T-helper 17 cell (primary cell): ENCODE measurements around the gene USP34. TPM values are rescaled to one million over a fixed set of nuclear protein-coding genes. Genes with fewer than 3 reads are reported as not detected.

ENCODE experiments used
- ATAC-seq: fragments of 150-1000 bp; cut with Tn5 transposase; 2 replicates; pipeline ENCODE4 v1.10.0; 2021; ENCODE audit warnings: mild to moderate bottlenecking, moderate library complexity
- DNase-seq, 3 donors: peaks; one replicate each; pipeline versions ENCODE4 v3.0.0 to v3.0.0-alpha.2; 2020 to 2021
- H3K9me3 ChIP-seq: one replicate; pipeline ENCODE4 v1.7.0; 2013; ENCODE audit warnings: low read length, mild to moderate bottlenecking; ENCODE audit not compliant: control insufficient read depth, poor library complexity, severe bottlenecking
- H3K27ac Mint-ChIP-seq: one replicate; pipeline ENCODE4 v1.8.0; 2022; ENCODE audit warnings: mild to moderate bottlenecking, moderate library complexity, mixed read lengths
- H3K27me3 Mint-ChIP-seq: one replicate; pipeline ENCODE4 v1.8.0; 2022; ENCODE audit warnings: mixed read lengths
- H3K36me3 Mint-ChIP-seq: one replicate; pipeline ENCODE4 v1.8.0; 2022; ENCODE audit warnings: low read depth, mixed read lengths
- H3K4me1 Mint-ChIP-seq: one replicate; pipeline ENCODE4 v1.8.0; 2022; ENCODE audit warnings: mild to moderate bottlenecking, mixed read lengths
- H3K4me3 Mint-ChIP-seq: one replicate; pipeline ENCODE4 v1.8.0; 2022; ENCODE audit warnings: mild to moderate bottlenecking, moderate library complexity, mixed read lengths
- total RNA-seq, 4 donors: library from RNA in 2 of 4; stranded (reverse) in 2 of 4; gene quantifications; one replicate each; pipeline ENCODE4 v1.2.3 and lab custom pipeline; 2022 to 2026

Gene USP34
- total RNA-seq, 2 donors from 2014 or later: 148 to 170 TPM

- H3K4me3 Mint-ChIP-seq: peak overlapping the region; percentile 19
- H3K36me3 Mint-ChIP-seq: peaks cover 2% of the 10 kb centered on the region
- DNase-seq: no peak
- peaks cover 32% of the 10 kb centered on the region for H3K4me1 Mint-ChIP-seq
- H3K27ac Mint-ChIP-seq: peak overlapping the region; percentile 68
- peak; percentile 67 for ATAC-seq
- no peaks in the 10 kb centered on the region for H3K9me3 ChIP-seq
- H3K27me3 Mint-ChIP-seq: no peaks in the 10 kb centered on the region
Measured at GRCh38 chr2:61368687-61369665, 101.9 kb downstream of the USP34 start.

- Mint-ChIP-seq H3K4me1 (peaks cover 35% of the 10 kb centered on the region), H3K4me3 (no peak overlapping the region), H3K27ac (peak overlapping the region; percentile 68), H3K27me3 (no peaks in the 10 kb centered on the region), H3K36me3 (peaks cover 7% of the 10 kb centered on the region)
- ATAC-seq (no peak), DNase-seq (no peak)
- no peaks in the 10 kb centered on the region for H3K9me3 ChIP-seq
Measured at GRCh38 chr2:61367177-61367576, 103.7 kb downstream of the USP34 start.

GRCh38 chr2:61363580-61363979 lies 107.3 kb downstream of the USP34 start:
- Mint-ChIP-seq H3K27ac (no peak overlapping the region), H3K4me1 (peaks cover 44% of the 10 kb centered on the region), H3K36me3 (peaks cover 7% of the 10 kb centered on the region), H3K27me3 (no peaks in the 10 kb centered on the region), H3K4me3 (no peak overlapping the region)
- no peak for ATAC-seq
- H3K9me3 ChIP-seq: no peaks in the 10 kb centered on the region
- DNase-seq: no peak

GRCh38 chr2:61362873-61363272 lies 108.0 kb downstream of the USP34 start:
- no peak overlapping the region for H3K4me3 Mint-ChIP-seq
- ATAC-seq: no peak
- no peak for DNase-seq
- no peak overlapping the region for H3K27ac Mint-ChIP-seq
- peaks cover 7% of the 10 kb centered on the region for H3K36me3 Mint-ChIP-seq
- H3K27me3 Mint-ChIP-seq: no peaks in the 10 kb centered on the region
- H3K4me1 Mint-ChIP-seq: peaks cover 41% of the 10 kb centered on the region
- H3K9me3 ChIP-seq: no peaks in the 10 kb centered on the region

GRCh38 chr2:61361068-61361467 lies 109.8 kb downstream of the USP34 start:
- peaks cover 45% of the 10 kb centered on the region for H3K4me1 Mint-ChIP-seq
- ATAC-seq (no peak), DNase-seq (no peak)
- H3K27me3 Mint-ChIP-seq: no peaks in the 10 kb centered on the region
- no peak overlapping the region for H3K27ac Mint-ChIP-seq
- no peaks in the 10 kb centered on the region for H3K9me3 ChIP-seq
- H3K36me3 Mint-ChIP-seq: peaks cover 9% of the 10 kb centered on the region
- H3K4me3 Mint-ChIP-seq: no peak overlapping the region

- Mint-ChIP-seq H3K4me1 (peaks cover 40% of the 10 kb centered on the region), H3K27me3 (no peaks in the 10 kb centered on the region), H3K27ac (no peak overlapping the region), H3K36me3 (peaks cover 10% of the 10 kb centered on the region), H3K4me3 (no peak overlapping the region)
- no peaks in the 10 kb centered on the region for H3K9me3 ChIP-seq
- no peak for DNase-seq
- ATAC-seq: no peak
Measured at GRCh38 chr2:61359058-61359457, 111.8 kb downstream of the USP34 start.

GRCh38 chr2:61357681-61358080 lies 113.2 kb downstream of the USP34 start:
- no peak for DNase-seq
- no peaks in the 10 kb centered on the region for H3K9me3 ChIP-seq
- ATAC-seq: no peak
- Mint-ChIP-seq H3K4me1 (peaks cover 36% of the 10 kb centered on the region), H3K27me3 (no peaks in the 10 kb centered on the region), H3K36me3 (peaks cover 9% of the 10 kb centered on the region), H3K27ac (no peak overlapping the region), H3K4me3 (no peak overlapping the region)

- DNase-seq (no peak), ATAC-seq (no peak)
- Mint-ChIP-seq H3K4me1 (peaks cover 38% of the 10 kb centered on the region), H3K27ac (peak overlapping the region; percentile 71), H3K4me3 (no peak overlapping the region), H3K27me3 (no peaks in the 10 kb centered on the region), H3K36me3 (peaks cover 9% of the 10 kb centered on the region)
- no peaks in the 10 kb centered on the region for H3K9me3 ChIP-seq
Measured at GRCh38 chr2:61356958-61357350, 113.9 kb downstream of the USP34 start.

- peaks cover 35% of the 10 kb centered on the region for H3K4me1 Mint-ChIP-seq
- peak overlapping the region; percentile 19 for H3K4me3 Mint-ChIP-seq
- H3K9me3 ChIP-seq: no peaks in the 10 kb centered on the region
- DNase-seq (no peak), ATAC-seq (no peak)
- peaks cover 9% of the 10 kb centered on the region for H3K36me3 Mint-ChIP-seq
- H3K27ac Mint-ChIP-seq: peak overlapping the region; percentile 71
- H3K27me3 Mint-ChIP-seq: no peaks in the 10 kb centered on the region
Measured at GRCh38 chr2:61356261-61356957, 114.5 kb downstream of the USP34 start.

GRCh38 chr2:61354543-61355197 lies 116.2 kb downstream of the USP34 start:
- DNase-seq: no peak
- Mint-ChIP-seq H3K4me1 (peaks cover 27% of the 10 kb centered on the region), H3K27ac (no peak overlapping the region), H3K4me3 (no peak overlapping the region), H3K36me3 (peaks cover 9% of the 10 kb centered on the region), H3K27me3 (no peaks in the 10 kb centered on the region)
- ATAC-seq: no peak
- H3K9me3 ChIP-seq: no peaks in the 10 kb centered on the region

- ATAC-seq: no peak
- H3K27me3 Mint-ChIP-seq: no peaks in the 10 kb centered on the region
- DNase-seq: no peak
- no peaks in the 10 kb centered on the region for H3K9me3 ChIP-seq
- H3K27ac Mint-ChIP-seq: no peak overlapping the region
- H3K4me1 Mint-ChIP-seq: peaks cover 23% of the 10 kb centered on the region
- H3K36me3 Mint-ChIP-seq: peaks cover 9% of the 10 kb centered on the region
- H3K4me3 Mint-ChIP-seq: no peak overlapping the region
Measured at GRCh38 chr2:61353909-61354308, 117.0 kb downstream of the USP34 start.

- peaks cover 7% of the 10 kb centered on the region for H3K36me3 Mint-ChIP-seq
- H3K27ac Mint-ChIP-seq: no peak overlapping the region
- DNase-seq: no peak
- no peaks in the 10 kb centered on the region for H3K9me3 ChIP-seq
- H3K27me3 Mint-ChIP-seq: no peaks in the 10 kb centered on the region
- H3K4me3 Mint-ChIP-seq: no peak overlapping the region
- no peak for ATAC-seq
- peaks cover 6% of the 10 kb centered on the region for H3K4me1 Mint-ChIP-seq
Measured at GRCh38 chr2:61350777-61351176, 120.1 kb downstream of the USP34 start.

- DNase-seq (no peak), ATAC-seq (no peak)
- Mint-ChIP-seq H3K4me1 (peaks cover 10% of the 10 kb centered on the region), H3K36me3 (peaks cover 12% of the 10 kb centered on the region), H3K27me3 (no peaks in the 10 kb centered on the region), H3K4me3 (no peak overlapping the region), H3K27ac (no peak overlapping the region)
- H3K9me3 ChIP-seq: no peaks in the 10 kb centered on the region
Measured at GRCh38 chr2:61343141-61343540, 127.7 kb downstream of the USP34 start.
